Measurements from ENCODE around the gene ASTN2. TPM values are rescaled to one million over a fixed set of nuclear protein-coding genes. Genes with fewer than 3 reads are reported as not detected.
A peak's percentile ranks its signal among the peaks of the same experiment; 100 is the strongest.
"Not testable (repeated sequence)": the region's sequence is repeated elsewhere in the genome, so short reads cannot be mapped to it uniquely, and the experiment has no call there.

Gene ASTN2
- total RNA-seq, 1 donor from 2014 or later: 15.9 TPM

- TF ChIP-seq CTCF (conservative IDR thresholded peaks at IDR 0.05): no peak
- DNase-seq (ENCODE audit: extremely low spot score, unreplicated experiment): no peak
- Mint-ChIP-seq H3K4me1 (ENCODE audit: unreplicated experiment) (peaks cover 32% of the 10 kb centered on the region), H3K9me3 (peaks cover 5% of the 10 kb centered on the region), H3K27me3 (no peaks in the 10 kb centered on the region), H3K36me3 (peaks cover 12% of the 10 kb centered on the region), H3K4me3 (no peak overlapping the region), H3K27ac (no peak overlapping the region)
Measured at GRCh38 chr9:116691607-116692006, 723.2 kb downstream of the ASTN2 start.

GRCh38 chr9:116690805-116691204, 724.1 kb downstream of the ASTN2 start:
- H3K4me1 Mint-ChIP-seq (ENCODE audit: unreplicated experiment): peaks cover 34% of the 10 kb centered on the region
- DNase-seq (ENCODE audit: extremely low spot score, unreplicated experiment); H3K36me3 Mint-ChIP-seq; H3K27me3 Mint-ChIP-seq; H3K9me3 Mint-ChIP-seq; H3K4me3 Mint-ChIP-seq; H3K27ac Mint-ChIP-seq: not testable (repeated sequence)

GRCh38 chr9:116689486-116690032, 725.3 kb downstream of the ASTN2 start:
- no peak for TF ChIP-seq CTCF (conservative IDR thresholded peaks at IDR 0.05)
- DNase-seq (ENCODE audit: extremely low spot score, unreplicated experiment): no peak
- peaks cover 34% of the 10 kb centered on the region for H3K4me1 Mint-ChIP-seq (ENCODE audit: unreplicated experiment)
- H3K4me3 Mint-ChIP-seq: peak overlapping the region; percentile 89
- H3K27me3 Mint-ChIP-seq: no peaks in the 10 kb centered on the region
- H3K27ac Mint-ChIP-seq: peak overlapping the region; percentile 57
- peaks cover 5% of the 10 kb centered on the region for H3K9me3 Mint-ChIP-seq
- H3K36me3 Mint-ChIP-seq: peaks cover 6% of the 10 kb centered on the region

GRCh38 chr9:116688806-116689485, 725.9 kb downstream of the ASTN2 start:
- DNase-seq (ENCODE audit: extremely low spot score, unreplicated experiment): no peak
- no peaks in the 10 kb centered on the region for H3K27me3 Mint-ChIP-seq
- peaks cover 34% of the 10 kb centered on the region for H3K4me1 Mint-ChIP-seq (ENCODE audit: unreplicated experiment)
- H3K9me3 Mint-ChIP-seq: peaks cover 5% of the 10 kb centered on the region
- H3K4me3 Mint-ChIP-seq: peak overlapping the region; percentile 89
- H3K27ac Mint-ChIP-seq: peak overlapping the region; percentile 83
- TF ChIP-seq CTCF (conservative IDR thresholded peaks at IDR 0.05): no peak
- H3K36me3 Mint-ChIP-seq: peaks cover 8% of the 10 kb centered on the region

- H3K36me3 Mint-ChIP-seq: peaks cover 4% of the 10 kb centered on the region
- no peaks in the 10 kb centered on the region for H3K9me3 Mint-ChIP-seq
- no peak for TF ChIP-seq CTCF (conservative IDR thresholded peaks at IDR 0.05)
- peak overlapping the region; percentile 89 for H3K4me3 Mint-ChIP-seq
- H3K4me1 Mint-ChIP-seq (ENCODE audit: unreplicated experiment): peaks cover 34% of the 10 kb centered on the region
- H3K27ac Mint-ChIP-seq: peak overlapping the region; percentile 83
- no peak for DNase-seq (ENCODE audit: extremely low spot score, unreplicated experiment)
- no peaks in the 10 kb centered on the region for H3K27me3 Mint-ChIP-seq
Measured at GRCh38 chr9:116687754-116688135, 727.1 kb downstream of the ASTN2 start.

- no peaks in the 10 kb centered on the region for H3K9me3 Mint-ChIP-seq
- H3K36me3 Mint-ChIP-seq: peaks cover 4% of the 10 kb centered on the region
- TF ChIP-seq CTCF (conservative IDR thresholded peaks at IDR 0.05): no peak
- peak within 1 kb of the TSS; percentile 89 for H3K4me3 Mint-ChIP-seq
- H3K27ac Mint-ChIP-seq: peak within 1 kb of the TSS; percentile 83
- H3K27me3 Mint-ChIP-seq: no peaks in the 10 kb centered on the region
- peak; percentile 94 for DNase-seq (ENCODE audit: extremely low spot score, unreplicated experiment)
- H3K4me1 Mint-ChIP-seq (ENCODE audit: unreplicated experiment): peaks cover 34% of the 10 kb centered on the region
Measured at GRCh38 chr9:116687074-116687753, 727.6 kb downstream of the ASTN2 start, which contains the start of gene TRIM32. Gene TRIM32 (plus strand): TSS chr9:116687305. CDS start chr9:116697743, 10,438 bp downstream.
